ENCODE results near the gene SLC39A12.
A peak's percentile ranks its signal among the peaks of the same experiment; 100 is the strongest.

Gene SLC39A12

GRCh38 chr10:17951868-17952371 lies at the start of gene SLC39A12:
SLC39A12 (plus strand) TSS chr10:17951918; CDS start chr10:17953277, 1,359 bp downstream.
- TF ChIP-seq, protein P1, sequence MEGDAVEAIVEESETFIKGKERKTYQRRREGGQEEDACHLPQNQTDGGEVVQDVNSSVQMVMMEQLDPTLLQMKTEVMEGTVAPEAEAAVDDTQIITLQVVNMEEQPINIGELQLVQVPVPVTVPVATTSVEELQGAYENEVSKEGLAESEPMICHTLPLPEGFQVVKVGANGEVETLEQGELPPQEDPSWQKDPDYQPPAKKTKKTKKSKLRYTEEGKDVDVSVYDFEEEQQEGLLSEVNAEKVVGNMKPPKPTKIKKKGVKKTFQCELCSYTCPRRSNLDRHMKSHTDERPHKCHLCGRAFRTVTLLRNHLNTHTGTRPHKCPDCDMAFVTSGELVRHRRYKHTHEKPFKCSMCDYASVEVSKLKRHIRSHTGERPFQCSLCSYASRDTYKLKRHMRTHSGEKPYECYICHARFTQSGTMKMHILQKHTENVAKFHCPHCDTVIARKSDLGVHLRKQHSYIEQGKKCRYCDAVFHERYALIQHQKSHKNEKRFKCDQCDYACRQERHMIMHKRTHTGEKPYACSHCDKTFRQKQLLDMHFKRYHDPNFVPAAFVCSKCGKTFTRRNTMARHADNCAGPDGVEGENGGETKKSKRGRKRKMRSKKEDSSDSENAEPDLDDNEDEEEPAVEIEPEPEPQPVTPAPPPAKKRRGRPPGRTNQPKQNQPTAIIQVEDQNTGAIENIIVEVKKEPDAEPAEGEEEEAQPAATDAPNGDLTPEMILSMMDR (IDR thresholded peaks at IDR 0.05; ENCODE audit: insufficient read depth, low read depth, low read length, missing control alignments) = no peak
- no peak for DNase-seq (ENCODE audit: low read depth)
- H3K4me3 ChIP-seq (ENCODE audit: low read depth, low read length) = no peak within 1 kb of the TSS

DNA sequence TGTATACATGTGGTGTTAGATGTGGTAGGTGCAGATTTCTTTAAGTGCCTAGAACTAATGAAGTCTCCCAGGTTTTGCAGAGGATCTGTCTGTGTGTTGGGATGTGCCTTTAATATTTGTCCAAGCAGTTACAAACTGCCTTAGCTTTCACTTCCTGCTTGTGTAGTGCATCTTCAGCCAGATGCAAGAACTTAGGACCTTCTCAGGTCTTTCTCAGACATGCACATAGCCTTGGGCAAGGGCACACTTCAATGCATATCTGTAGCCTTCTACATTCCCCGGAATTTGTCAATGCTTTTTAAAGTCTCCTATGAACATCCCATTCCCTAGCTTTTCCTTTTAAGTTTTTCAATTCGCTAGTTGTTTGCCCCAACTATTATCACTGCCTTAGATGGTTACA lies 47.2 kb upstream of the SLC39A12 start:
- TF ChIP-seq, protein P1 (IDR thresholded peaks at IDR 0.05; ENCODE audit: insufficient read depth, low read depth, low read length, missing control alignments) = no peak
- no peak overlapping the region for H3K4me3 ChIP-seq (ENCODE audit: low read depth, low read length)
- no peak for DNase-seq (ENCODE audit: low read depth)

DNA sequence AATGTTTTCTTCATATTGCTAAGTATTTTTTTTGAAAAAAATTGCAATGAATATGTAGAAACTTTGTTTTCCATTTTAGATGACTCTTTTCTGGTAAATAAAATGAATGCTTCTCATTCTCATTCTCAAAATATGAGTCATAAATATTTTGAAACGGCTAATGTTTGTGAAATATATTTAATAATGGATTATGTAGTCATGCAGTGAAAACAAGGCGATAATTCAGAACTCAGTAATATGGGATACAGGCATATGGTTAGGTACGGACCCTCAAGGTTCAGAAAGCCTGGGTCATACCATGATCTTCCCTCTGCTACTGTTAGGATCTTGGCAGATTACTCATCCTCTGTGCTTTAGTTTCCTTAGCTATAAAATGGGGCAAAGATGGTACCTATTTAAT lies 46.2 kb upstream of the SLC39A12 start:
- no peak overlapping the region for H3K4me3 ChIP-seq (ENCODE audit: low read depth, low read length)
- TF ChIP-seq, protein P1 (IDR thresholded peaks at IDR 0.05; ENCODE audit: insufficient read depth, low read depth, low read length, missing control alignments) = no peak
- no peak for DNase-seq (ENCODE audit: low read depth)

DNA sequence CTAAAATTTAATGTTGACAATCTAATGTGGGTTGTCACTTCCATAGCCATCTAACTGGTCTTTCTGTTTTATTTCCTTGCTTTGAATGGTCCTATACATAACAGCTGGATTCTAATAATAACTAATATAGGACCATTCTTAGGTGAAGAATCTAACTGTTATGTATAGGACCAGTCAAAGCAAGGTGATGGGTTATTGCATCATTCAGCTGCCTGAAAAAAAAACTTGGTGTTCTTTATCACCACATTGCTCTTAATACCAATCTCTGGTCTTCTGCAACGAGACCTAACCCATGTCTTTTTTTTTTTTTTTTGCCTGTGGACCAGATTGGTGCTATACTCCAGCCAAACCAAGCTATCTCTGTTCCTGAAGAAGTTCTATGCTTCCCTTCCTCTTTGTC lies 45.7 kb upstream of the SLC39A12 start:
- DNase-seq (ENCODE audit: low read depth) = no peak
- no peak overlapping the region for H3K4me3 ChIP-seq (ENCODE audit: low read depth, low read length)
- TF ChIP-seq, protein P1 (IDR thresholded peaks at IDR 0.05; ENCODE audit: insufficient read depth, low read depth, low read length, missing control alignments) = no peak

- DNase-seq (ENCODE audit: low read depth) = no peak
- TF ChIP-seq, protein P1 (IDR thresholded peaks at IDR 0.05; ENCODE audit: insufficient read depth, low read depth, low read length, missing control alignments) = no peak
- no peak overlapping the region for H3K4me3 ChIP-seq (ENCODE audit: low read depth, low read length)
These were observed 44.1 kb upstream of the SLC39A12 start for GRCh38 chr10:17907641-17908040.

GRCh38 chr10:17910125-17910789 lies 41.5 kb upstream of the SLC39A12 start:
- H3K4me3 ChIP-seq (ENCODE audit: low read depth, low read length) = no peak overlapping the region
- peak; percentile 59 for DNase-seq (ENCODE audit: low read depth)
- TF ChIP-seq, protein P1 (IDR thresholded peaks at IDR 0.05; ENCODE audit: insufficient read depth, low read depth, low read length, missing control alignments) = peak; percentile 53

- TF ChIP-seq, protein P1 (IDR thresholded peaks at IDR 0.05; ENCODE audit: insufficient read depth, low read depth, low read length, missing control alignments) = no peak
- no peak for DNase-seq (ENCODE audit: low read depth)
- H3K4me3 ChIP-seq (ENCODE audit: low read depth, low read length) = no peak overlapping the region
These were observed 39.0 kb upstream of the SLC39A12 start for GRCh38 chr10:17912754-17913153.
